ENCODE results near the gene P2RY1.

The P2RY1 gene

GRCh38 chr3:152834776-152835600 is at the start of gene P2RY1:
Gene P2RY1 (plus strand): TSS chr3:152835131. CDS start chr3:152835783, 652 bp downstream.
- DNase-seq, result no peak

- DNase-seq, result no peak
Measured at GRCh38 chr3:152786977-152787681, 47.8 kb upstream of the P2RY1 start.

GRCh38 chr3:152790651-152791387 is 44.1 kb upstream of the P2RY1 start:
- DNase-seq, result no peak

GRCh38 chr3:152793969-152794368 is 41.0 kb upstream of the P2RY1 start:
- no peak for DNase-seq

- DNase-seq, result no peak
Measured at GRCh38 chr3:152797751-152798432, 37.0 kb upstream of the P2RY1 start.

GRCh38 chr3:152811974-152812760 is 22.8 kb upstream of the P2RY1 start:
- DNase-seq, result no peak

GRCh38 chr3:152817400-152817799 is 17.5 kb upstream of the P2RY1 start:
- no peak for DNase-seq

GRCh38 chr3:152818027-152818426 is 16.9 kb upstream of the P2RY1 start:
- DNase-seq, result no peak

- DNase-seq, result no peak
Measured at GRCh38 chr3:152823173-152823572, 11.8 kb upstream of the P2RY1 start.

GRCh38 chr3:152823781-152824180 is 11.2 kb upstream of the P2RY1 start:
- no peak for DNase-seq

GRCh38 chr3:152825566-152825965 is 9.4 kb upstream of the P2RY1 start:
- no peak for DNase-seq

- no peak for DNase-seq
Measured at GRCh38 chr3:152826476-152826875, 8.5 kb upstream of the P2RY1 start.

- no peak for DNase-seq
Measured at GRCh38 chr3:152827313-152827712, 7.6 kb upstream of the P2RY1 start.

GRCh38 chr3:152828075-152828840 is 6.7 kb upstream of the P2RY1 start:
- no peak for DNase-seq

- no peak for DNase-seq
Measured at GRCh38 chr3:152830245-152830644, 4.7 kb upstream of the P2RY1 start.

- no peak for DNase-seq
Measured at GRCh38 chr3:152832046-152832445, 2.9 kb upstream of the P2RY1 start.

GRCh38 chr3:152833089-152833488 is 1.8 kb upstream of the P2RY1 start:
- DNase-seq, result no peak

GRCh38 chr3:152834191-152834775 is 648 bp upstream of the P2RY1 start:
- no peak for DNase-seq

GRCh38 chr3:152835601-152836102 is 721 bp downstream of the P2RY1 start:
- no peak for DNase-seq

GRCh38 chr3:152836269-152836668 is 1.3 kb downstream of the P2RY1 start:
- no peak for DNase-seq

GRCh38 chr3:152839511-152839910 is 4.6 kb downstream of the P2RY1 start:
- no peak for DNase-seq

Measured in stimulated activated CD4-positive, alpha-beta T cell treated with anti-CD3 and anti-CD28 coated beads, Interleukin-4, amount 100 ng/mL, for 24 hours (primary cell).